NOMO-1 treated with dmso at 0.1 percent for 144 hours (cell line): ENCODE data around the gene ABHD17B.
"Not testable (repeated sequence)": the region's sequence is repeated elsewhere in the genome, so short reads cannot be mapped to it uniquely, and the experiment has no call there.

ENCODE experiments used
- DNase-seq: peaks from one replicate; lab custom pipeline; 2025; ENCODE audit not compliant: unreplicated experiment; lab: John Stamatoyannopoulos, UW

The ABHD17B gene

GRCh38 chr9:71916834-71917534, 6.0 kb upstream of the ABHD17B start:
- DNase-seq: no peak

- DNase-seq: no peak
Observed at GRCh38 chr9:71915495-71915894, 4.5 kb upstream of the ABHD17B start.

GRCh38 chr9:71911908-71912335, 929 bp upstream of the ABHD17B start:
- DNase-seq: no peak

- no peak for DNase-seq
Observed at GRCh38 chr9:71910650-71911060, 338 bp downstream of the ABHD17B start.

GRCh38 chr9:71909887-71910649, 925 bp downstream of the ABHD17B start:
- DNase-seq: no peak

GRCh38 chr9:71908825-71909224, 2.2 kb downstream of the ABHD17B start:
- no peak for DNase-seq

GRCh38 chr9:71904076-71904475, 6.9 kb downstream of the ABHD17B start:
- no peak for DNase-seq

- no peak for DNase-seq
Observed at GRCh38 chr9:71901695-71902597, 9.0 kb downstream of the ABHD17B start.

- DNase-seq: not testable (repeated sequence)
Observed at GRCh38 chr9:71898756-71899155, 12.2 kb downstream of the ABHD17B start.

- DNase-seq: peak; percentile 28
Observed at GRCh38 chr9:71897577-71897976, 13.4 kb downstream of the ABHD17B start.

GRCh38 chr9:71896761-71897160, 14.2 kb downstream of the ABHD17B start:
- no peak for DNase-seq

GRCh38 chr9:71895955-71896354, 15.0 kb downstream of the ABHD17B start:
- DNase-seq: no peak

GRCh38 chr9:71895117-71895516, 15.9 kb downstream of the ABHD17B start:
- no peak for DNase-seq

GRCh38 chr9:71891557-71892189, 19.3 kb downstream of the ABHD17B start:
- no peak for DNase-seq

- no peak for DNase-seq
Observed at GRCh38 chr9:71890042-71890679, 20.8 kb downstream of the ABHD17B start.

- no peak for DNase-seq
Observed at GRCh38 chr9:71887362-71887761, 23.6 kb downstream of the ABHD17B start.

- DNase-seq: no peak
Observed at GRCh38 chr9:71886541-71886940, 24.5 kb downstream of the ABHD17B start.

- DNase-seq: no peak
Observed at GRCh38 chr9:71886015-71886414, 25.0 kb downstream of the ABHD17B start.

GRCh38 chr9:71885467-71885866, 25.5 kb downstream of the ABHD17B start:
- no peak for DNase-seq

GRCh38 chr9:71884005-71884404, 27.0 kb downstream of the ABHD17B start:
- no peak for DNase-seq
